ENCODE measurements around the gene SRD5A1. TPM values are rescaled to one million over a fixed set of nuclear protein-coding genes. Genes with fewer than 3 reads are reported as not detected.

The SRD5A1 gene
- total RNA-seq, 4 donors from 2014 or later: 0.75 to 4.3 (median 3.3) TPM

DNA sequence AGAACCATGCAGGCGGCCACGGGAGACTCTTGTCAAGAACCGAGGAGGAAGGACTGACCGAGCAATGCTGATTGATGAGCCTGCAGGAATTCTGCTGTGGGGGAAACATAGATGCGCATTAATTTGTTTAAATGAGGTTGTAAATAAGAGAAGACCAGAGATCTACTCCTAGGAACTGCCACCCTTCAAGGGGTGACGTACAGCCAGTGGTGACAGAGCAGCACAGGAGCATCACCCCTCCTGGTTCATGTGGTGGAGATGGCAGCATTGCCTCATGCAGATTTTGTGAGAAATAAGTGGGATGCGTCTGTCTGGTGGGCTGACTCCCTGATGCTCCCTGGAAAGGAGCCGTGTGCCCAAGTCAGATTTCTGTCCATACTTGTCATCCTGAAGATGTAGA, 22.2 kb downstream of the SRD5A1 start:
- no peaks in the 10 kb centered on the region for H3K4me1 ChIP-seq
- ATAC-seq (no peak), DNase-seq (no peak)
- no peak overlapping the region for H3K27ac ChIP-seq
- in situ Hi-C loops (cut with MboI; ENCODE audit: low sequenced_read_pairs in 4 of 4) (no loop called here), intact Hi-C loops (cut with DNase I; ENCODE audit: low total_unique reads) (no loop called here)
- no peaks in the 10 kb centered on the region for H3K27me3 ChIP-seq
- H3K36me3 ChIP-seq: peaks cover 0 to 27% of the 10 kb centered on the region in 2 donors
- no peak overlapping the region for H3K4me3 ChIP-seq
- H3K9me3 ChIP-seq: peaks cover 0 to 16% (median 5%) of the 10 kb centered on the region in 3 donors
- no peak for TF ChIP-seq CTCF (IDR thresholded peaks at IDR 0.05 in 4 of 5, conservative IDR thresholded peaks at IDR 0.05 in 1 of 5)
- no peak for TF ChIP-seq POLR2A (IDR thresholded peaks at IDR 0.05)

DNA sequence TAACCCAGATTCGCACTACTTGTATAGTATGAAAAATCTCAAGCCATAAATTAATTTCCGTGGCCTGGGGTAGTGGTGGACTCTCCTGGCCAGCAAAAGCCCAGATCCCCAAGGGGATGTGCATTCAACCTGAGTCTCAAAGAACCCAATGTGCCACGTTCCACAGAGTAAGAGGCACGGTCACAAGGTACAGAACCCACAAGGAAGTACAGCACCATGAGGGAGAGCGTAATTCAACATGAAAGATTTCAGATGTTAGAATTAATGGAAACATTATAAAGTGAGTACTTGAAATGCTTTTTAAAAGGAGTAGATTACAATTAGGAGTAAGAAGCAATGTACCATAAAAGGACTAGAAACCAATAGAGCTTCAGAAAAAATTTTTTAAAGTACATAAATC, 23.4 kb downstream of the SRD5A1 start:
- no peak for ATAC-seq
- in situ Hi-C loops (cut with MboI; ENCODE audit: low sequenced_read_pairs in 4 of 4): no loop called here
- intact Hi-C loops (cut with DNase I; ENCODE audit: low total_unique reads): no loop called here
- H3K9me3 ChIP-seq: peaks cover 0 to 16% (median 5%) of the 10 kb centered on the region in 3 donors
- no peak for DNase-seq
- peaks cover 0 to 27% of the 10 kb centered on the region in 2 donors for H3K36me3 ChIP-seq
- H3K27ac ChIP-seq: no peak overlapping the region
- H3K4me3 ChIP-seq: no peak overlapping the region
- TF ChIP-seq POLR2A (IDR thresholded peaks at IDR 0.05): no peak
- no peak for TF ChIP-seq CTCF (IDR thresholded peaks at IDR 0.05 in 4 of 5, conservative IDR thresholded peaks at IDR 0.05 in 1 of 5)
- H3K27me3 ChIP-seq: no peaks in the 10 kb centered on the region
- H3K4me1 ChIP-seq: peaks cover 0 to 3% of the 10 kb centered on the region in 2 donors

GRCh38 chr5:6659941-6660684, 26.9 kb downstream of the SRD5A1 start:
- peaks cover 0 to 27% of the 10 kb centered on the region in 2 donors for H3K36me3 ChIP-seq
- ATAC-seq (no peak), DNase-seq (no peak)
- intact Hi-C loops (cut with DNase I; ENCODE audit: low total_unique reads) (no loop called here), in situ Hi-C loops (cut with MboI; ENCODE audit: low sequenced_read_pairs in 4 of 4) (no loop called here)
- TF ChIP-seq POLR2A (IDR thresholded peaks at IDR 0.05) (no peak), CTCF (IDR thresholded peaks at IDR 0.05 in 4 of 5, conservative IDR thresholded peaks at IDR 0.05 in 1 of 5) (no peak)
- H3K9me3 ChIP-seq: peaks cover 0 to 16% (median 5%) of the 10 kb centered on the region in 3 donors
- no peak overlapping the region for H3K27ac ChIP-seq
- H3K27me3 ChIP-seq: no peaks in the 10 kb centered on the region
- no peak overlapping the region for H3K4me3 ChIP-seq
- peaks cover 0 to 3% of the 10 kb centered on the region in 2 donors for H3K4me1 ChIP-seq

DNA sequence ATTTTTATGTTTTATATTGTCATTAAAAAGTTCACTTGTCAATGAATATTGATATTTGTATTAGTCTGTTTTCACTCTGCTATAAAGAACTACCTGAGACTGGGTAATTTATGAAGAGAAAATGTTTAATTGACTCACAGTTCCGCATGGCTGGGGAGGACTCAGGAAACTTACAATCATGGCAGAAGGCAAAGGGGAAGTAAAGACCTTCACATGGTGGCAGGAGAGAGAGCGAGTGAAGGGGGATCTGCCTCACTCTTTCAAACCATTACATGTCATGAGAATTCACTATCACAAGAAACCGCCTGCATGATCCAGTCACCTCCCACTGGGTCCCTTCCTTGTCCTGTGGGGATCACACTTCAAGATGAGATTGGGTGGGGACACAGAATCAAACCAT, 27.4 kb downstream of the SRD5A1 start:
- intact Hi-C loops (cut with DNase I; ENCODE audit: low total_unique reads): no loop called here
- H3K4me1 ChIP-seq: peaks cover 0 to 3% of the 10 kb centered on the region in 2 donors
- peaks cover 0 to 22% of the 10 kb centered on the region in 2 donors for H3K36me3 ChIP-seq
- no peaks in the 10 kb centered on the region for H3K27me3 ChIP-seq
- ATAC-seq: no peak
- DNase-seq: no peak
- peaks cover 0 to 16% (median 5%) of the 10 kb centered on the region in 3 donors for H3K9me3 ChIP-seq
- no peak overlapping the region for H3K27ac ChIP-seq
- H3K4me3 ChIP-seq: no peak overlapping the region
- TF ChIP-seq CTCF (IDR thresholded peaks at IDR 0.05 in 4 of 5, conservative IDR thresholded peaks at IDR 0.05 in 1 of 5) (no peak), POLR2A (IDR thresholded peaks at IDR 0.05) (no peak)
- in situ Hi-C loops (cut with MboI; ENCODE audit: low sequenced_read_pairs in 4 of 4): no loop called here
